GM10847 (cell line): Measurements from ENCODE around the gene RELN.

Experiments used
- POLR2A ChIP-seq: IDR thresholded peaks from 2 replicates; pipeline ENCODE4 v1.6.1; 2011; ENCODE audit not compliant: insufficient read length; ENCODE audit errors: extremely low read depth

The RELN gene

DNA sequence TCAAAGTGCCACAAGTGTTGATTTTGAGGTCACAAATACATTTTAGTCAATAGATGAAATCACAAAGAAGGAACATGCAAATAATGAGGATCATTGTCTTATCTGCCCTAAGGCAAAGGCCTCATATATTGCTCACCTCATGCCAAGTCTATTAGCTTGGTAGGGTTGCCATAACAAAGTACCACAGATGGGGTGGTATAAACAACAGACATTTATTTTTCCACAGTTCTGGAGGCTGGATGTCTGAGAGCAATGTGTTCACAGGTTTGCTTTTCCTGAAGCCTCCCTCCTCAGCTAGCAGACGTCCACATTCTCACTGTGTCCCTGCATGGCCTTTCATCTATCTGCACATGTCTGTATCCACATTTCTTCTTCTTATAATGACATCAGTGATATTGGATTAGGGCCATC lies 59.6 kb downstream of the RELN start:
- no peak for TF ChIP-seq POLR2A

GRCh38 chr7:103928581-103928980 lies 60.9 kb downstream of the RELN start:
- TF ChIP-seq POLR2A: no peak

- no peak for TF ChIP-seq POLR2A
Measured at GRCh38 chr7:103924184-103924583, 65.3 kb downstream of the RELN start.

DNA sequence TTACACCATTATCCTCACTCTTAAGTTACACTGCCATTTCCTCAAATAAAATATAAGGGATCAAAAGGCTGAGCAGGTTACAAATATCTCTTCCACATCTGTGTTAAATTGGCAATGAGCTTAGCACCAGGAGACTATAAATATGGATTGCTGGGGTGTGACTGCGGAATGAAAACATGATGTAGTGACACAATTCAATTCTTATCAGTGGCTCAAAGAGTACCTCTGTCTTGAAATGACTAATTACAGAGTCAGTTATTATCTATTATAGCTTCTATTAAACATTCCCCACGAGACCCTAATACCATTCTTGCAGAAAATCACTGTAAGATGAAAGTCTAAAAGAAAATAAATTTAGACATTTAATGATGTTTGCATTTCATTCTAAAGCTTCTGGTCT lies 67.1 kb downstream of the RELN start:
- no peak for TF ChIP-seq POLR2A

DNA sequence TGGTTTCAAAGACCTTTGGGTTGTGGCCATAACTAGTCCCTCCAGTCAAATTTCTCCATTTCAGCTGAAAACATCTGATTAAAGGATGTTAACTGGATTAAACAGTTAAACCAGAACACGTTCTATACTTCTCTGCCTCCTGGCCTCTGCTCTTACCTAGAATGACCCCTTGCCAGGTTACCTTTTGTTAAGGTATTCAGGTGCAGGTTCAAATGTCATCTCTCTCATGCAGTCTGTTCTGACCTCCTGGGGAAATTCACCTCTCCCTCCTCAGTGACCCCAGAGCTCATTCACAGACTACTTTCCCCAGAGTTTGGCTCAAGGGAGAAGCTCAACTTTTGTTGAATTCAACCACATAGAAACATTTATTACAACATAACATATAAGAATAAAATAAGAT lies 67.8 kb downstream of the RELN start:
- TF ChIP-seq POLR2A: no peak

- TF ChIP-seq POLR2A: no peak
Measured at GRCh38 chr7:103919272-103919868, 70.1 kb downstream of the RELN start.

DNA sequence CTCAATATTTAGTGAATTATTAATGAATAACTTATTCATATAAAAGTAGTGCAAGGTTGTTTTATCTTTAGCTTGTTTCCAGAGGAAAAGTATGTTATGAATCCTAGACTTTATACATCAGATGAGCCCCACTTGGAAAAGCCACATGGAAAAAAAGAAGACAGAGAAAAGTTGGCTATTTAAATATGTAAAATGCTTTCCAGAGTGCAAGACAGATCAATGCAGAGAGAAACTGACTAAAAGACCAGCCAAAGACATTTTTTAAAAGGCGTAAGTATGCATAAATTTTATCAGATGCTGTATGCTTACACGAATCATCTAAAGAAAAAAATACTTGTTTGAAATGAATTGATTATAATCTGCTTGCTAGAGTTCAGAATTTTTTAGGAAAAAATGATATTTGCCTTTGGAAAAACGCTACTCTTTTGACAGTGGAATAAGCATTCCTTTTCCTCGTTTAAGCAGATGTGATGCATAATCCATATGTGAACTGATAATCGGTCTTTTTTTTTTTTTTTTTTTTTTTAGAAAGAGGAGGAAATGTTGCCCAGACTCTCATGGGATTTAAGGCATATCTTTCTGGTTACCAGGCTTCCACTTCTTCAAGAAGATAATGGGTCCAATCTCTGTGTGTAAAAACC lies 70.7 kb downstream of the RELN start:
- TF ChIP-seq POLR2A: no peak

GRCh38 chr7:103915680-103916357 lies 73.6 kb downstream of the RELN start:
- no peak for TF ChIP-seq POLR2A

GRCh38 chr7:103914147-103914899 lies 75.1 kb downstream of the RELN start:
- TF ChIP-seq POLR2A: no peak

DNA sequence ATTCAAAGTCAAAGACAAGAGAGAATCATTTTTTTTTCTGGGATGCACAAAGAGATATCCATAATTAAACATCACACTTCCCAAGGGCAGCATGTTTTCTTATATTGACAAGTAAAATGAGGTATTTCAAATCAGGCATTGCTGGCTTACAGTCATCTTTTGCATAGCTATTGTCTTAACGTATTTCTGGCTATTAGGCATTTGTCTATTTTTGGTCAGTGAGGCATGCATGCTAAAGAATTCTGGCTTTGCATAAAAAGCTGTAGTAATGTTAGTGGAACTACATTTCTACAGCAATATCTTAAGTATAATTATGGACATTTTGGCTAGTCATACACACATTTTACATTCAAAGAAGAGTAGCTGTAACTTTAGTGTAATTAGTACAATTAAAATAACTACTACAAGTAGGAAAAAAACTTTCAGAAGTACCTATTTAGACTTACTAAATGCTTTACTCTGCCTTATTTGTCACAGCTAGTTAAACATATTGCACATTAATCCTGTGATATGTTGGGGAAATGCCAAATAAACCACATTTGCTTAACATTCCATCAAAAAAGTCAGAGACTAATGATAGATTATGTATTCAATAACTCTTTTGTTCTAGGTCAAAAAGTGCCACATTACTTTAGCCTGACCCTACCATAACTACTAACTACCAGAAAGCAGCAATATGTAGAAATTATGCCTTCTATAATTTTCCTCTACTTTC lies 76.4 kb downstream of the RELN start:
- TF ChIP-seq POLR2A: no peak

DNA sequence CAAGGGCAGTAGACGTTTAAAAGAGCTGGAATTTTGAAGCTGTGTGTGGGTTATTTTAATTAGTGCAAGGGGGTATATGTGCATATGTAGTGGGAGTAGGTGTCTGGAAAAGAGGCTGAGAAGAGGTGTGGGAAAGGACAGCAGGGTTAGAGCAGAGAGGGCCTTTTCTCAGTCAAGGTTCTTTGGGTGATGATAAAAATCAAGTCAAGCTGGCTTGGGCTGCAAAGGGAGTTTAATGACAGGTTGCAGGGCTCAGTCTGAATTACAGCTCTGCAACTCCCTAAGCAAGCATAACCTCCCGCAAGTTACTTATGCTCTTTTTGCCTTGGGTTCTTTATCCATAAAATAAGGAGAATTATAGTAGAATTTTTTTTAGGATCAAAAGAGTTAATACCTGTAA lies 83.5 kb downstream of the RELN start:
- no peak for TF ChIP-seq POLR2A

- no peak for TF ChIP-seq POLR2A
Measured at GRCh38 chr7:103902917-103903316, 86.5 kb downstream of the RELN start.

GRCh38 chr7:103894656-103895596 lies 94.5 kb downstream of the RELN start:
- TF ChIP-seq POLR2A: no peak

- TF ChIP-seq POLR2A: no peak
Measured at GRCh38 chr7:103893350-103893749, 96.1 kb downstream of the RELN start.
